MM.1S (cell line): ENCODE data around the gene COX10.

Experiments used
- CTCF ChIP-seq: fragments of 300-600 bp; sonication (generic); IDR thresholded peaks from 2 replicates; pipeline ENCODE4 v1.5.1; 2016; ENCODE audit warnings: antibody characterized with exemption, low read length, mixed read lengths
- EZH2 ChIP-seq: fragments of 300-600 bp; sonication (generic); optimal IDR thresholded peaks from 2 replicates; pipeline ENCODE3; 2017; ENCODE audit warnings: low read depth, mild to moderate bottlenecking, antibody characterized with exemption, low read length, mixed read lengths
- EZH2phosphoT487 ChIP-seq: fragments of 300-600 bp; sonication (generic); IDR thresholded peaks from 2 replicates; pipeline ENCODE4 v1.6.1; 2018; ENCODE audit warnings: antibody characterized with exemption, low read length

DNA sequence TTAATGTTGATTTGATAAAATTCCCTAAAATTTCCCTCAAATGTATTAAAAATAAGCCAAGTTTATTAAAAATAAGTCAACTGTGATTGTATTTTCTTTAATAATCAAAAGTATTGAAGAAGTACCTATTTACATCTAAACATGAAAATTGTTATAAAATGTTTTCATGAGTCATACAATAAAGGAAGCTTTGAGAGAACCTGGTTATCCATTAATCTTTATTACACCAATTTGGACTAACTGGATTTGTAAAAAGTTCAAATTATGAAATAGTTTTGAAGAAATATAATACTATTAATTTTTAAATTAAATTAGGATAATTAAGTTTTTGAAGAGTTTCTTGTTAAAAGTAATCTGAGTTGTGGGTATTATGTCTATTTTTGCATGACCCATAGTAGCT lies 63.8 kb downstream of the COX10 start:
- no peak for TF ChIP-seq CTCF
- no peak for TF ChIP-seq EZH2
- TF ChIP-seq EZH2phosphoT487: no peak
